HK-2 (cell line): ENCODE results near the gene ABCG8.

Source experiments
- DNase-seq: peaks from one replicate; pipeline ENCODE4 v3.0.0-alpha.2; 2018; ENCODE audit not compliant: unreplicated experiment

ABCG8 gene

GRCh38 chr2:43838560-43839267, at the start of gene ABCG8, which contains the start of gene ABCG5:
ABCG8 (plus strand) TSS chr2:43838971; CDS start chr2:43839054, 83 bp downstream.
ABCG5 (minus strand) TSS chr2:43838839; CDS start chr2:43838679, 160 bp downstream.
- DNase-seq, result no peak

- no peak for DNase-seq
These were observed 48.6 kb upstream of the ABCG8 start for GRCh38 chr2:43790147-43790546.

DNA sequence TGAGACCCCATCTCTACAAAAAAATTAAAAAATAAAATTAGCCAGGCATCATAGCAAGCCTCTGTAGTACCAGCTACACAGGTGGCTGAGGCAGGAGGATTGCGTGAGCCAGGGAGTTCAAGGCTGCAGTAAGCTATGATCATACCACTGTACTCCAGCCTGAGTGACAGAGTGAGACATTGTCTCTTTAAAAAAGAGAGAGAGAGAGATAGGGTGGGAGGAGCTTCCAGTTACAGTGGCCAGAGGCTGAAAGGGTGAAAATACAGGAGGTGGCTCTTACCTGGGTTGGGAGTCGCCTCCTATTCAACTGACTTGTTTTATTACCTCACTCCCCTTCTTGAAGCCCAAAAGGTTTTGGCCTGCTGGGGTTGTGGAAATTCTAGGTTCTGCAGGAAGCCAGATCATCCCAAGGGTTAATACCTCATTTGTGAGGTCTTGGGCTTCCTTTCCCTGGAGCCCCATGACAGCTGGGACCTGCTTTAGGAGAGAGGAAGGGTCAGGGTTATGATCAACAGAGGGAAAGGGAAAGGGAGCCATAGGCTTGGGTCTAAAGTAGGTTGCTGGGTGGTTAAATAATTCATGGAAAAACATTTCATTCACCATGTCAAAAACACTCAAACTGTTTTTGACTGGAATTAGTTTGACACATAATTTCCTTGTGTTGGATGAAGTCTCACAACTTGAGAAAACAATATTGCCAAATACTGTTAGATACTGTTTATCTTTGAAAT, 47.6 kb upstream of the ABCG8 start:
- DNase-seq, result no peak

- no peak for DNase-seq
These were observed 46.1 kb upstream of the ABCG8 start for GRCh38 chr2:43792653-43793052.

GRCh38 chr2:43794956-43795355, 43.8 kb upstream of the ABCG8 start:
- no peak for DNase-seq

- DNase-seq, result no peak
These were observed 42.6 kb upstream of the ABCG8 start for GRCh38 chr2:43796206-43796605.

GRCh38 chr2:43798300-43798699, 40.5 kb upstream of the ABCG8 start:
- DNase-seq, result no peak

GRCh38 chr2:43800894-43801293, 37.9 kb upstream of the ABCG8 start:
- no peak for DNase-seq

- no peak for DNase-seq
These were observed 36.6 kb upstream of the ABCG8 start for GRCh38 chr2:43802135-43802534.

DNA sequence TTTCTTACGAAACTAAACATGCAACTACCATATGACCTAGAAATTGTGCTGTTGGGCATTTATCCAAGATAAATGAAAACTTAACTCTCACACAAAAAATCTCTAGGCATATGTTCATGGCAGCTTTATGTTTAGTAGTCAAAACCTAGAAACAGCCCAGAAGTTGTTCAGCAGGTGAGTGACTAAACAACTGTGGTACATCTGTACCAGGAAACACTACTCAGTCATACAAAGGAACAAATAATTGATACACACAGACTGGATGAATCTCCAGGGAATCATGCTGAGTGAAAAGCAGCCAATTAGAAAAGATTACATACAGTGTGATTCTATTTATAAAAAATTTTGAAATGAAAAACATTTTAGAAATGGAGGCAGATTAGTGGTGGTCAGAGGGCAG, 35.7 kb upstream of the ABCG8 start:
- no peak for DNase-seq

DNA sequence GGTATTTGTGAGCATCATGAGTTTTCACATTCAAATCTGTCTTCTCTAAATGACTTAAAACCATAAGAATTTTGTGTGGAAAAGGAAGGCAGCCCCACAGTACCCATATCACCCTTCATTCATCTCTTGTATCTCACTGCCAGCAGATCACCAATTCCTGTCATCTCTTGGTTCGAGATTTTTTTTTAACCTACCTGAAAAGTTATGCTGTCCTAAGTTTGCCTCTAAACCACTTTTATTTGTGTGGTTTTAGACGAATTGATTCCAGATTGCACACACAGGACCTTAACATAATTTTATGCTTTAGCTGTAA, 32.1 kb upstream of the ABCG8 start:
- DNase-seq, result no peak

GRCh38 chr2:43810452-43810851, 28.3 kb upstream of the ABCG8 start:
- no peak for DNase-seq

DNA sequence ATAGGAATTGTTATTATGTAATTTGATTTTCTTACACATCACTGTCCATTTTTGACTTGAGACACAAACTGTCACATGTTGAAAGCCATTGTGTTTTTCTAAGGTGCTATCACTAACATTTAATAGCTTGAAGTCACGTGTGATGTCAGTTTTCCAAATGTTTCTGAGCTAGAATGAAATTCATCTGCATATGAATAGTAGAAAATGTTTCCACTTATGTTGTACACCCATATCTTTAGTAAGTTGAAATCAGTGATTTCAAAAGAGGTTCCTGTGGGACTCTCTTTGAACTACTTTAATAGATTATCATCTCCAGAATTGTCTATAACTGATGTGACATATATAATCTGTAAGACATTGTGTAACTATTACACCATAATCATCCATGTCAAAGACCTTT, 27.9 kb upstream of the ABCG8 start:
- no peak for DNase-seq

GRCh38 chr2:43812006-43812405, 26.8 kb upstream of the ABCG8 start:
- DNase-seq, result no peak

DNA sequence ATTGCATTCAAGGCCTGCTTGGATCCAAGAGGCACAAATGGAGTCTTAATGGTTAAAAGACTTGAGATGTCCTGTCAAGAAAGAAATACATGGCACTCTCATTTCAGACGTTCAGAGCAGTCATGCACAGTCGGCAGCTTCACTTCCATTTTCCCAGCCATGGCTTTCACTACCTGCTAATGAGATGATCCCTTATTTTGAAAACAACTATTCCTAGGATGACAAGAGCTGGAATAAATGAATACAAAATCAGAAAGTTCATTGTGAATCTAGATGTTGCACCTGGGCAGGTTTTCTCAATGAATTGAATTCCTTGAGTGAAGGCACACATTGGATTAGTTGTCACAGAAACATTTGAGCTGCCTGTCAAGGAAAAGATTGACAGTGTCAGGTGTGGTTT, 25.8 kb upstream of the ABCG8 start:
- no peak for DNase-seq

DNA sequence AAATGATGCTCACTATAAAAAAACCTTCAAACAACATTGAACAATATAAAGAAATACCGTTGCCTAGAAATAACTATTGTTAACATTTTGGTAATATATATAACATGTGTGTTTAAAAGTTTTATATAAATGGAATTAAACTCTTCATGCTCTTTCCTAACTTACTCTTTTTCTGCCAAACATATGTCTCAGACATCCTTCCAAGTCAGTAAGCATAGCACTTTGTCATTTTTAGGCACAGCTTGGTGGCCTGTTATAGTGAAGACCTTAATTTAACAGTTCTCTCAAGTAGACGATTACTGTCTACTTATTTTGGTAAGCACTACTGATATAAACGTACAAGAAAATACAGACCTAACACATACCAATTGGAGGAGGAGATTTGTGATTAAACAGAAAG, 24.1 kb upstream of the ABCG8 start:
- no peak for DNase-seq

GRCh38 chr2:43818761-43819160, 20.0 kb upstream of the ABCG8 start:
- peak; percentile 4 for DNase-seq

DNA sequence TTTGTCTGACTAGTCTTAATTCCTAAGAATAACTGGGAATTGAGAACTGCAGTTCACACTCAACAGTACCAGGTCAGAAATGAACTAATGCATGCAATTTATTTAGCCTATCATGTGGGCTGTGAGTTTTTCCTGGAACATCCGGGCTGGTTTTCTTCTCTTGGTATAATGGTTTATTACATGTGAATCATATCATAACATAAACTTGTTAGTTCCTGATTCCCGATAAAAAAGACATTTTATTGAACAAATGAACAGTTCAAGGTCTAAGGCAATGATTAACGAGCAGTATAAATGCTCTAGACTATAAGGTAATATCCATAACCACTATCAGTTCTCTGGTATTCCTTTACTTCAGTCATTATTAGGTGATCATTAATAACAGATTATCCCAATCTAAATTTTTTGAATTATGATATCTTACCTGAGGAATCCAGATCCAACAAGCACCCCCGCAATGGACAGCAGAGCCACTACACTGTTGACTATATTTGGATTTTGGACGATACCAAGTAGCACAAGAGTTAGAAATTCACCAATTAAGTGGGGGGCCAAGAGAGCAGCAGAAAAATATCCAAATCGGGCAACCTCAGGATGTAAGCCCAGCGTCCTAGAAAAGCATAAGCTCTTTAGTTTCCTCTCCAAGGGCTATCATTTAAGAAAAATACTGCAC, 19.1 kb upstream of the ABCG8 start:
- DNase-seq, result no peak

DNA sequence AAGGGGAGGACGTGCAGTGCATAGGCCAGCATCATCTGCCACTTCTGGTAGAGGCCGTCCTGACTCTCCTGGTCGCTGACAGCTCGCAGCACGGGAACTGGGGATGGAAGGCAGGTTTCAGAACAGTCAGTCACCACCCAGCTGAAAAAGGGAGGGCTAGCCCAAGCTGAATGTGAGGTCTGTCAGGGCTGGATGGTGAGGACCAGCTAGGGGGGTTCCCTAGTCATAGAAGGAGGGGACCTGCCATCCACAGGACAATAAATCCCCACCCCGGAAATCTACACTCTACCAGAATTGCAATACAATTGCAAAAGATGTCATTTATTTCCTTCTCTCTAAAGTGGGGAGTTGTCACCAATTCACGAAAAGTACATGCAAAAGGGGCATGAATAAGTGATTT, 15.9 kb upstream of the ABCG8 start:
- no peak for DNase-seq

GRCh38 chr2:43823751-43824150, 15.0 kb upstream of the ABCG8 start:
- no peak for DNase-seq

DNA sequence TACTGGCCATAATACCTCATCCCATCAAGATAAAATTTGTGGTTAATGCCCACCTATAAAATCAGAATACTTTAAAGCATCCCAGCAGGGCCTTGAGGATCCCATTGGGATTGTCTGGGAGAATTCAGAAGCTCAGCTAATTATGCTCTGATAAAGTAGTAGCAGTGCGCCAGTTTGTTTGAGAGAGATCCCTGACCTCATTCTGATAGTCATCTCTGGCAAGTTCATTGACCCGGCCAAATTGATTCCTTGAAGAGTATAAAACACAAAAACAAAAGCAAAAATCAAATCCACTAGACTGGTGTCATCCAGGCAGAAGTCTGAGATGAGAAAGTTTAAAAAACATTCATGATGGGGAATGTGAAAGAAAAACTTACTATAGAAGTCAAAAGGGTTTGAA, 14.3 kb upstream of the ABCG8 start:
- no peak for DNase-seq

- DNase-seq, result no peak
These were observed 13.7 kb upstream of the ABCG8 start for GRCh38 chr2:43824951-43825493.

DNA sequence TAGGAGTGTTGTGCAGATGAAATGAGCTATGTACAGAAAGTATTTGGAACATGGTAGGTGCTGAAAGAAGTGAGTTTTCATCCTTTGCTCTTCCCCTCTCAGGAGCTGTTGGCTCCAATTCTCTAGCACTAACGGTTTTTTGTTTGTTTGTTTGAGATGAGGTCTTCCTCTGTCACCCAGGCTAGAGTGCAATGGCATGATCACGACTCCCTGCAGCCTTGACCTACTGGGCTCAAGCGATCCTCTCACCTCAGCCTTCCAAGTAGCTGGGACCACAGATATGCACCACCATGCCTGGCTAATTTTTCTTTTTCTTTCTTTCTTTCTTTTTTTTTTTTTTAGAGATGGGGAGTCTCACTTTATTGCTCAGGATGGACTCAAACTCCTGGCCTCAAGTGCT, 12.9 kb upstream of the ABCG8 start:
- no peak for DNase-seq
